NCI-H2081 (cell line): ENCODE data around the gene TCTN3.
"Not testable (repeated sequence)": the region's sequence is repeated elsewhere in the genome, so short reads cannot be mapped to it uniquely, and the experiment has no call there.

Experiments
- DNase-seq, 2 experiments: peaks; one replicate each; lab custom pipeline; 2025; lab: John Stamatoyannopoulos, UW

TCTN3 gene, protein sequence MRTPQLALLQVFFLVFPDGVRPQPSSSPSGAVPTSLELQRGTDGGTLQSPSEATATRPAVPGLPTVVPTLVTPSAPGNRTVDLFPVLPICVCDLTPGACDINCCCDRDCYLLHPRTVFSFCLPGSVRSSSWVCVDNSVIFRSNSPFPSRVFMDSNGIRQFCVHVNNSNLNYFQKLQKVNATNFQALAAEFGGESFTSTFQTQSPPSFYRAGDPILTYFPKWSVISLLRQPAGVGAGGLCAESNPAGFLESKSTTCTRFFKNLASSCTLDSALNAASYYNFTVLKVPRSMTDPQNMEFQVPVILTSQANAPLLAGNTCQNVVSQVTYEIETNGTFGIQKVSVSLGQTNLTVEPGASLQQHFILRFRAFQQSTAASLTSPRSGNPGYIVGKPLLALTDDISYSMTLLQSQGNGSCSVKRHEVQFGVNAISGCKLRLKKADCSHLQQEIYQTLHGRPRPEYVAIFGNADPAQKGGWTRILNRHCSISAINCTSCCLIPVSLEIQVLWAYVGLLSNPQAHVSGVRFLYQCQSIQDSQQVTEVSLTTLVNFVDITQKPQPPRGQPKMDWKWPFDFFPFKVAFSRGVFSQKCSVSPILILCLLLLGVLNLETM

DNA sequence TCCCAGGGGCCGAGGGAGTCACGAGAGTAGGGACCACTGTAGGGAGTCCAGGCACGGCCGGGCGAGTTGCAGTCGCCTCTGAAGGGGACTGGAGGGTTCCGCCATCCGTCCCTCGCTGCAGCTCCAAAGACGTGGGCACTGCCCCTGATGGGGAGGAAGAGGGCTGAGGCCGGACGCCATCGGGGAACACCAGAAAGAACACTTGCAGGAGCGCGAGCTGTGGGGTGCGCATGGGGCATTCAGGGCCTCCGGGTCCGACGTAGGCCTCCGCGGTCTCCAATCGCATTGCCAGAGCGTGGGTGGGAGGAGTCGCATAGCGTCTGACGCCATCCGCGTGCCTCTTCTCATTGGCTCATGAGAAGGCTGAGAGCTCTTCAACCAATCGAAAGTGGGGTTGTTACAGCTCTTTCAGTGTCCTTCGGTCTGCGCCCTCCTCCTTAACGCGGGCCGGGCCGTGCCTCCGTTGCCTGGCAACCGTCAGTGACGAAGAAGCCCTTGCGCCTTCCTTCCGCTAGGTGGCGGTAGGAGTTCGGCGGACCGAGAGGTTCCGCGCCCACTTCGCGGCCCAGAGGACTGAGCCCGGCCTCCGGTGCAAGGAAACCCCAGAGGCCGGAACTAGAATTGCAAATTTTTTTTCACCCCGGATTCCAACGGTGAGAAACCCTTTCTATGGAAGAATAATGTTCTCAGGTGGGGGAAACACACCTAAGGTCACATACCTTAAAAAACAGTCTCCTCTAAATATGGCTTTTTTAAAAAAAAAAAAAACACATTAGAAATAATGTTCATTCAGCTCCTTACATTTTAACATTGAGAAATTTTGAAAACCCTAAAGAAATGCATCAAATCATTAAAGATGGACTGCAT lies at the start of gene TCTN3:
Gene TCTN3, minus strand, starts transcription at position 260 of the 867 bp plus-strand sequence. Its CDS starts 28 bp downstream, at position 232.
- peak; percentile 96 to 98 for DNase-seq

DNA sequence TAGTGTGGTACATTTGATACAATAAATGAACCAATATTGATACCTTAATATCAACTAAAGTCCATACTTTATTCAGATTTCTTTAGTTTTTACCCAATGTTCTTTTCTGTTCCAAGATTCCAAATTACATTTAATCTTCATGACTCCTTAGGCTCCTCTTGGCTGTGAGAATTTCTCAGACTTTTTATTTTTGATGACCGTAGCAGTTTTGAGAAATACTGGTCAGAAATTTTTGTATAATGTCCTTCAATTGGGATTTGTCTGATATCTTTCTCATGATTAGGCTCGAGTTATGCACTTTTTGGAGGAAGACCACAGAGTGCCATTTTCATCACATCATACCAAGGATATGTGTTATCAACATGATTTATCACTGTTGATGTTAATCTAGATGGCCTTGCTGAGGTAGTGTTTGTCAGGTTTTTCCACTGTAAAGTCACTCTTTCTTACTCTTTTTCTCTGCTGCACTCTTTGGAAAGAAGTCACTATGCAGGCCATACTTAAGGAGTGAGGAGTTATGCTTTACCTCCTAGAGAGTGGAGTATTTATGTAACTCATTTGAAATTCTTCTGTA lies 49.3 kb upstream of the TCTN3 start:
- DNase-seq, result no peak

DNA sequence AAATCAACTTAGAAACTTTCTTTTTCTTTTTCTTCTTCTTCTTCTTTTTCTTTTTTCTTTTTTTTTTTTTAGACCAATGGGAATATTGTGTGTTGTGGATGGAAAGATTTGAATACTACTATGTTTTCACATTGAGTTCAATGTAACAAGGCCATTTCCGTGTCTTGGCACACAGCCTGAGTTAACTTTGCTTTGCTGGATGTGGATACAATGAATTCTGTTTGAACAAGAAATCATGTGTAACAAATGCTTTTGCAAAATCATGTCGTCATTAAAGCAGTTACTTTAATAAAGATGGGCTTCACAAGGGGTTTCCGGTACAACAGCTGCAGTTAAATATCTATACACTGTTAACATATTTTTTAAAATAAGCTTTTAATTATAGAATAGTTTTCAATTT lies 48.8 kb upstream of the TCTN3 start:
- DNase-seq, result peak; percentile 60 to 87

DNA sequence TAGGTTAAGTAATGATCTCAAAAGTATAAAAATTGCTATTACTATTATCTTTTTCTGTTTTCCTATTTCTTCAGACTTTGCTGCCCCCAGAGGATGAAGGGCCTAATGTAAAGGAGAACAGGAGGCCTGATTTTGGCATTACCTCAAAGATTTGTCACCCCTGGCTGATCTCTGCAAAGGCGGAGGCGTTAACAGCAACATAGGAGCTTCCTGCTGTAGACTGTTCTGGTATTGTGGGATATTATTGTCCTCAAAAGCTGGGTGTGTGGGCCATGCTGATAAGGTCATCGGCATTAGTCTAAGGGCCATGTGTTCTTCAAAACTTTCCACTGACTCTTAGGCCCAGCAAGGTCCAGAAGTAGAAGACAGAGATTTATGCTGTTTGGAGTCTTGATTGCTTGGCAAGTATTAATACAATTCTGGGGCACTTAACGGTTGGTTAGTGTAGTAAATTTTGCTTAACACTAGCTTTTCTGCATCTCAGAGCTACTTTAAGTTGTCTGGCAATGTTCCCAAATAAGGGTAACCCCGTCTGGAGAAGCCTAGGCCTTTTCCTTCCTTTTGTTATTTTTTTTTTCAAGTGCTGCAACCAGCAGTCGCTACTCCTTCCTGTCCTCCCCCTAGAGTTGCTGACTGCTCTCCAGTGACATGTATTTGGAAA lies 48.2 kb upstream of the TCTN3 start:
- peak in 1 of 2 experiments; percentile 26 for DNase-seq

DNA sequence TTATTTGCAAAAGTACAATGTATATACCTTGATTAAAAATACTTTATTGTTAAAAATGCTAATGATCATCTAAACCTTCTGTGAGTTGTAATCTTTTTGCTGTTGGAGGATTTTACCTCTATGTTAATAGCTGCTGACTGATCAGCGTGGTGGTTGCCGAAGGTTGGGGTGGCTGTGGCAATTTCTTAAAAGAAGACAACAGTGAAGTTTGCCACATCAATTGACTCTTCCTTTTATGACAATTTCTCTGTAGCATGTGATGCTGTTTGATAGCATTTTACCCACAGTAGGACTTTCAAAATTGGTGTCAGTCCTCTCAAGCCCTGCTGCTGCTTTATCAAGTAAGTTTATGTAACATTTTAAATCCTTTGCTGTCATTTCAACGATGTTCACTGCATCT lies 45.3 kb upstream of the TCTN3 start:
- DNase-seq, result no peak

DNA sequence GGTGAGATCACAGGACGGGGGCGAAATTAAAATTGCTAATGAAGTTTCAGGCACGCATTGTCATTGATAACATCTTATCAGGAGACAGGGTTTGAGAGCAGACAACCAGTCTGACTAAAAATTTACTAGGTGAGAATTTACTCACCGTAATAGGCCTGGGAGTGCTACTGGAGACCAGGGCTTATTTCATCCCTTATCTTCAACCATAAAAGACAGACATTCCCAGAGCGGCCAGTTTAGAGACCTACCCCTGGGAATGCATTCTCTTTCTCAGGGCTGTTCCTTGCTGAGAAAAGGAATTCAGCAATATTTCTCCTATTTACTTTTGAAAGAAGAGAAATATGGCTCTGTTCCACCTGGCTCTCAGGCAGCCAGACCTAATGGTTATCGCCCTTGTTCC lies 39.2 kb upstream of the TCTN3 start:
- not testable (repeated sequence) for DNase-seq

DNA sequence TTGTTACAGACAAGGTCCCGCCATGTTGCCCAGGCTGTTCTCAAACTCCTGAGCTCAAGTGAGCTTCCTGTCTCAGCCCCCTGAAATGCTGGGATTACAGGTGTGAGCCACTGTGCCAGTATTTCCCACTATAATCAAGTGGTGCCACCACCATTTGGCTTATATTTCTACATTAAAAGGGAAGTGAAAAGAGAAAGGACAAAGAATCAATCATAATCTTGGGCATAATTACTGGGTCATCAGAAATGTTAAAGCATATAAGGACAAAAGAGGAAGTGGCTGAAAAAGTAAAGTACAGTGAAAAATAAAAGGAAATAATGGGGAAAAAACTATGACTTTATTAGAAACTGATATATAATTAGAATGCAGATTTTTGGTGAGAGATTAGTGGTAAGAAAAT lies 36.5 kb upstream of the TCTN3 start:
- no peak for DNase-seq

DNA sequence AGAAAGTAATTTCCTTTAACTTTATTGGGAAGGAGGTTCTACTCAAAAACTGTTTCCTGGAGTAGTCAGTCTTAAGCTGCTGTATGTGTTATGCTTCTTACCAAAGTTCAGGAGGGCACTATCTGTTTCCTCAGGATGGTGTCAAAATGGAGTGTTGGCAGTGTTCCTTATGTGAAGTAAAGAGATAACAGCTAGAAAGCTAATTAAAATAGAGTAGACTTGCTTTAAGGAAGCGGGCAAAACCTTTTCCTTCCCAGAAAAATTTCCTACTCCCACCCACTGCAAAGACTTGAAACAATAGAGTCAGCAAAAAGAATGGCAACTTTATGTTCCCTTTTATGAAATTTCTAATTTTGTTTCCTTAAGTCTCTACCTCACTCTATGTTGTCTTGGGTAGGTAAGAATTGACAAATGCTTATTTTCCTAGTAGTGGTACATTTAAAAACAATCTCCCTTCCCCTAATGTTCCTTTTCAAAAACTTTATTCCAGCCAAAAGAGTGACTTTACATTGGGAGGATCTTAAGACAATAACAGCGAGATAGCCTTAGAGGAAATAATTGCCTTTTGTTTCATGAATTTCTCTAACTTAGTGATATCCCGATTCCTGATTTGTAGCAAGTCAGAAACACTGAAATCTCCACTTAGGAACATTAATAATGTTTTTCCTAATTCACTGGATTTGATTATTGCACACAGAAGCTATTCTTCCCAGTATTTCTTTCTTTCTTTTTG lies 35.8 kb upstream of the TCTN3 start:
- no peak for DNase-seq

DNA sequence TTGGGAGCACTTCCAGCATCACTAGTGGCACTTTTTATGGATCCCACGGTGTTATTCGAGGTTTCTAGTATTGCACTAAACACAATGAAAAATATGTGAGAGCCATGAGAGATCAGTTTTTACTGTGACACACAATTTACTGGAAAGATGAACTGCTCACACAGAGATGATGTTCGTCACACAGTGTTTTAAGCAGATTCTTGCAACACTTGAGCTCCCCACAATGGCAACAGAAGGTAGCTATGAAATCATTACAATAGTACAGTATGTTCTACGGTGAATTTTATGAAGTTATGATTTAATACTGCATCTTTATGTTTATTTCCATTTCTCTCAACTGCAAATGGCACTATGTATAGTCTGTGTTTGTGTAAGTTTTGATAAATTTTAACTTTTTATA lies 34.8 kb upstream of the TCTN3 start:
- no peak for DNase-seq

DNA sequence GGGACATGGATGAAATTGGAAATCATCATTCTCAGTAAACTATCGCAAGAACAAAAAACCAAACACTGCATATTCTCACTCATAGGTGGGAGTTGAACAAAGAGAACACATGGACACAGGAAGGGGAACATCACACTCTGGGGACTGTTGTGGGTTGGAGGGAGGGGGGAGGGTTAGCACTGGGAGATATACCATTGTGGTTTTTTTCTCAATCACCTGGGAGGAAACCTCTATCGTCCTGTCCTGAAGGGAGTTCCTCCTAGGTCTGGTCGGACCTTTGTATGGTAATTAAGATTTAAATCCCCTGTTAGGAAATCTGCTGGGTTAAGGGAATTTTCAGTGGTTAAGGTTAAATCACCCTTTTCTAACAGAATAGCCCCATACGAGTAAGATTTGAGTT lies 28.8 kb upstream of the TCTN3 start:
- DNase-seq, result not testable (repeated sequence)

DNA sequence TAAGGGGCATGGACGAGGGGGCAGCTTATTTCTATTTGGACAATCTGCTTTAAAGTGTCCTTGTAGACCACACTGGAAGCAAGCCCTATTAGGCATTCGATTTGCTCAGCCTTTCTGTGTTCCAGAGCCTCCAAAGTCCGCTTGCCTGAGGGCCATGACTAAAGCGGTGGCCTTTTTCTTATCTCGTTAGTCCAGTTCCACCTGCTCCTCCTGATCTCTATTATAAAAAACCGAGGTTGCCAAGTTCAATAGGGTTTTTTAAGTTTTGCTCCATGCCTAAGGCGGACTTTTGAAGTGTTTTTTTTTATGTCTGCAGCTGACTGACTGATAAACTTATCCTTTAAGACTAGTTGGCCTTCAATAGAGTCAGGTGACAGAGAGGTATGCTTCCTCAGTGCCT lies 27.0 kb upstream of the TCTN3 start:
- DNase-seq, result not testable (repeated sequence)

DNA sequence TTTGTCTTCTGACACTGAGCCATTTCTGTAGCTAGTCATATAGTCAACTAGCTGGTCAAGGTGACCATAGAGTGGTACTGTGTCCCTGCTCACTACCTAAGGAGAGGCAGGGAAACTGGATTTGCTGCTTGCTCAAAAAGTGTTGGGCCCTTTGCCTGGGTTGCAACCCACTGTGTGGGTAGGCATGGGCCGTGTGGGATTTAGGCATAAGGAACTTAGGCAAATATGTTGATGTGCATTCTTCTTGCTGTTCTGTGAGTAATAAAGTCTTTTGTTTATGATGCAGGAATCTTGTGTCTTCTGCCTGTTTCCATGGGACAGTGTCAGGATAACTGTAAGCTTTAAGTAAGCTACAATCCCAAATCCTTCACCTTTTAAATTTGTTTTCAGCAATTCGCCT lies 23.1 kb upstream of the TCTN3 start:
- no peak for DNase-seq

DNA sequence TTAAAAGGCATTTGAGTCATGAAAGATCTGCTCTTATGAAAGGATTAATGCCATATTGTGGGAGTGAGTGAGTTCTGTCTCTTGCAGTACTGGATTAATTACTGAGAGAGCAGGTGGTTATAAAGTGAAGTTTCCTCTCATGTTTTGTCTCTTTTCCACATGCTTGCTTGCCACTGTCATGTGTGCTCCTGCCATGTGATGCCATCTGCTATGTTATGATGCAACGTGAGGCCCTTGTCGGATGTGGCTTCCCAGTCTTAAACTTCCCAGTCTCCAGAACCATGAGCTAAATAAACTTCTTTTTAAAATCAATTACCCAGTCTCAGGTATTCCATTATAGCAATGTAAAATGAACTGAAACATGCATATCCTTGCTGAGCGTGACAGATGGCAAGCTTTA lies 22.7 kb upstream of the TCTN3 start:
- DNase-seq, result no peak

DNA sequence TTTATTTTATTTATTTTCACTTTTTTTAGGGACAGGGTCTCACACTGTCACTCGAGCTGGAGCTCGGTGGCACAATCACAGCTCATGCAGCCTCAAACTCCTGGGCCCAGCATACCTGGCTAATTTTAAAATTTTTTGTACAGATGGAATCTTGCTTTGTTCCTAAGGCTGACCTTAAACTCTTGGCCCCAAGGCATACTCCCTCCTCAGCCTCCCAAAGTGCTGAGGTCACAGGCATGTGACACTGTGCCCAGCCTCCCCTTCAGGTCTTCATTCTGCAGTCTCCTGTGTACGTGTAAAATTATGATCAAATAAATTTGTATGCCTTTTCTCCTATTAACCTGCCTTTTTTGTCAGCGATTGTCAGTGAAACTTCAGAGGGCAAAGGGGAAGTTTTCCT lies 17.8 kb upstream of the TCTN3 start:
- no peak for DNase-seq

DNA sequence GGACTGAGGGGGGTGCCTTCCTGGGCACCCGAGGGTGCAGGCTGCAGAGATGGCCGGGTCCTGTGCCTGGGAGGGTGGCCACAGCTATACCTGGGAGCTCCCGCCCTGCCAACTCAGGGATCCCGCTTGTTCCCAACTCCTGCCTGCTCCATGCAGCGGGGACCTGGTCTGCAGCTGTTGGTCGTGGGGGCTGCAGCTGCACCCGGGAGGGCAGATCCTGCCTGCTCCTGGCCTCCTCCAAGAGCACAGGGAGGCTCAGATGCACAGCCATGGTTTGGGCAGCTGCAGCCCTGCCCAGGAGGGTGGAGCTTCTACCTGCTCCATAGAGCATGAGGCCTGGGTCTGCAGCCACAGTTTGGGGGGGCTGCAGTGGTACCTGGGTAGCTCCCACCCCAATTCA lies 13.3 kb upstream of the TCTN3 start:
- no peak for DNase-seq

DNA sequence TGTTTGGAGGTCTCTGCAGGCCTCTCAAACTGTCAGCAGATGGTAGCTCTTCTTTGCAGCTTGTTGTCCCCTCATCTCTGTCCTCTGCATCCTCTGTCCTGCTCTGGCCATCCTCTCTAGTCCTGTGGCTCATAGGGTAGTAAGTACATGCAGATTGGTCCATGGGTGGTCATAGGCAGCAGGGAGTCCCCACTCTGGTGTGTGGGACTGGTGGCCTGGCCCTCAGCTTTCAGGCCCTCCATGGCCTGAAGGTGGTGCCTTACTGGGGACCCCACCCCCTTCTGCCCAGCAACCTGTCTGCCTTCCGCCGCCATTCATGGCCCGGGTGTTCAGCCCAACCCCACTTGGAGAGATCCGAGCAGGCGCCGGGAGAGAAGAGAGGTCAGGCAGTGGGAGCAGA lies 12.8 kb upstream of the TCTN3 start:
- DNase-seq, result no peak

DNA sequence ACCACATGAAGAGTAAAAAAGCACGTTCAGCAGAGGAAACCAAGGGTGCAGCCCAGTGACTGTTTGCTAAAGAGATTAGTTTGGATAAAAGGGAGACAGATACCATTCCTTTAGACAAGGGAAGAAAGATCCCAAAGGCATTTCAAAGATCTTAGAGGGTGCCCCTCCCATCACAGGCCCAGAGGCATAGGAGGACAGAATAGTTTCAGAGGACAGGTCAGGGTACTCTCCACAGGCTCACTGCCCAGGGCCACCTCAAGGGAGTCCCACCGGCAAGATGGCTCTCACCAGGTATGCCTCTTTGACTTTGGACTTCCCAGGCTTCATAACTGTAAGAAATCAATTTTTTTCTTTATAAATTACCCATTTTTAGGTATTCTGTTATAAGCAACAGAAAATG lies 4.7 kb upstream of the TCTN3 start:
- DNase-seq, result no peak

DNA sequence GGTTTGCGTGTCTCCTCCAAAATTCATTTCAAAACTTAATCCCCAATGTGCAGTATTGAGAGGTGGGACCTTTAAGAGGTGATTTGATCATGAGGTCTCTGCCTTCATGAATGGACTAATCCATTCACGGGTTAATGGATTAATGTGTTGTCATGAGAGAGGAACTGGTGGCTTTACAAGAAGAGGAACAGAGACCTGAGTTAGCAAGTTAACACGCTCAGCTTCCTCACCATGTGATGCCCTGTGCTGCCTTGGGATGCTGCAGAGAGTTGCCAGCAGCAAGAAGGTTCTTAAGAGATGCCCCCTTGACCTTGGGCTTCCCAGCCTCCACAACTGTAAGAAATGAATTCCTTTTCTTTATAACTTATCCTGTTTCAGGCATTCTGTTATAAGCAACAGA lies 3.7 kb upstream of the TCTN3 start:
- DNase-seq, result no peak

DNA sequence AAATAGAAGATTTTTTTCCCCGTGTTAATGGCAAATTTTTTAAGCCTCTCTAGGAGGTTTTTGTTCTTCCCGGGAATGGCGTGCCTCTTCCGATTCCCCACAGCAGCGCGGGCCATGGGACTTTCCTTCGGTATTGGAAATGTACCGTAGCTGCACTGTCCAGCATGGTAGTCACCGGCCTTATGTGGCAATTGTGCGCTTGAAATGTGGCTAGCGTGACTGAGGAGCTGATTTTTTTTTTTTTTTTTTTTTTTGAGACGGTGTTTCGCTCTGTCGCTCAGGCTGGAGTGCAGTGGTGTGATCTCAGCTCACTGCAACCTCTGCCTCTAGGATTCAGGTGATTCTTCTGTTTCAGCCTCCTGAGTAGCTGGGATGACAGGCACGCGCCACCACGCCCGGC lies 938 bp upstream of the TCTN3 start:
- DNase-seq, result no peak

DNA sequence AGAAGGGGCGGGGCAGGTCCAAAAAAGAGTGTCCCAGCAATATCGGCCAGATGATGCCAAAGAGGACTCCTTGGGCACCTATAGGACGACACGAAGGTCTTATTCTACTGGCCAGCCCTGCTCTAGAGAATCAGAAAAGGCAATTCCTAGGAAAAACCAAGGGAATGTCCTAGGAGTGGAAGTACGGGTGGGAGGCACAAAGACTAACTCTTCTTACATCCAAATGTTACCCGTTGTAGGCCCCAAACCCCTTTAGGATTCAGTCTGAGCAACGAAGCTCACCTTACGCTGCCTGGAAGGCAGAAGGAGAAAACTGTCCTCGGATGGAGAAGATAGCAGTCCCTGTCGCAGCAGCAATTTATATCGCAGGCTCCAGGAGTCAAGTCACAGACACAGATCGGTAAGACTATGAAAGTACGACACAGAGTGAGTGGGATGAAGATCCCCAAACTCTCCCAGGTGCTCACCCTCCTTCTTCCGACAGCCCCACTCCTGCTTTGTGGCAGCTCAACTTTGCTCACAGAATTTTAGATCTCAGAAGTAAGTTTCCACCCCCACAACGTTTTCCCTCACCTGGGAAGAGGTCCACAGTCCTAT lies 558 bp downstream of the TCTN3 start:
- no peak for DNase-seq

DNA sequence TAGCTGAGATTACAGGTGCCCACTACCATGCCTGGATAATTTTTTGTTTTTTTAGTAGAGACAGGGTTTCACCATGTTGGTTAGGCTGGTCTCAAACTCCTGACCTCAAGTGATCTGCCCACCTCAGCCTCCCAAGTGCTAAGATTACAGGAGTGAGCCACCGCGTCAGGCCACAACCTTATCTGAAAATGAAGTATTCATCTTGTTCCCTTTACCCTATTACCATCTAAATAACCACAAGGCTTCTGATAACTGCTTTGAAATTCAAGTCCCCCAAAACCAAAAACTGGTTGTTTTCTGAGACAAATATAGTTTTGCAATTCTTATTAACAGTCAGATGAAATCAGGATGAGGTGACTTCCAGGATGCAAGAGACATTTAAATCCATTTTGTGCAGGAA lies 2.4 kb downstream of the TCTN3 start:
- DNase-seq, result no peak
